ENCODE measurements around the gene TSPAN5. TPM values are rescaled to one million over a fixed set of nuclear protein-coding genes. Genes with fewer than 3 reads are reported as not detected.

The TSPAN5 gene
- total RNA-seq, 2 donors from 2014 or later = 7.9 to 48.5 TPM

DNA sequence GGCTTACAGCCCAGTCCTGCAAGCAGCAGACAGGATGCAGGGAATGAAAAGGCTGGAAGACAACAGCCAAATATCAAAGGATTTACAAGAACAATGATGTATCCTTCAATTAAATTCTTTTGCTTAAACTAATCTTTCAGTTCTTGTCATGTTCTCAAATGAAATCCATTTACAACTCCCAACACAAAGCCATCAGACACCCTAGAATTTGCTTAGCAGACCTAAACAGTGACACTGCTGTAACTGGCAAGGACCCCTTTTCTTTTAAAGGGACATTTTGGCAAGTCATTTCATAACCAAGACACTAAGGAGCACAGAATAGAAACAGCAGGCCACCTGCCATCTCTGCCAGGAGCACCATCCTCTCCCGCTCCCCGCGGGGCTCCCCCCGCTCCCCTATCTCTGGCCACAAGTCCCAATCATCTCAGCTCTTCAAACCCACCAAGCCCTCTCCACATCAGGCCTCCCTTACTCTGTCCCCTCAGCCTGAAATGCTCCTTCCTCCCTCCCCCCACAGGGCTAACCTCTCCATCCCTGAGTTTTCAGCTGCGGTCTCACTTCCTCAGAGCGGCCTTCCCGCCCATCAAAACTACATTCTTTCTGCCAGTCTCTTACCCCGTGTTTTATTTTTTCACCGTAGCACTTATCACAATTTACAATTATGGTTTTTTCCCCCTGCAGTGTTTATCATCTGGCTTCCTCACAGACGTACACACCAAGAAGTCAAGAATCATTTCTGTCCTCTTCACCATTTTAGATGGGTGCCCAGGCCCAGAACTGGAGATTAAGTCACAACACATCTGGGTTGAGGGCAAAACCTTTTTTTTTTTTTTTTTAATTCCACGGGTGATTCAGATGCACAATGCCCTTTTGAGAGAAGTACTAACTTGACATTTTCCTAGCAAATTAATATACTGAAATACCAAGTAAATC lies 45.8 kb downstream of the TSPAN5 start:
- no peak for DNase-seq (ENCODE audit: low spot score)
- H3K27me3 ChIP-seq (replicated peaks; ENCODE audit: insufficient read depth) = no peaks in the 10 kb centered on the region
- no peak for TF ChIP-seq POLR2A (IDR thresholded peaks at IDR 0.05)
- no peak for TF ChIP-seq CTCF (IDR thresholded peaks at IDR 0.05)
- TF ChIP-seq POLR2AphosphoS5 (IDR thresholded peaks at IDR 0.05) = no peak
- no peak overlapping the region for H3K4me3 ChIP-seq
- no peaks in the 10 kb centered on the region for H3K4me1 ChIP-seq (replicated peaks)
- no peaks in the 10 kb centered on the region for H3K9me3 ChIP-seq
- intact Hi-C loops (cut with DNase I) = no loop called here
- H3K27ac ChIP-seq = no peak overlapping the region
- WGBS = 65% methylated on average over 11 of the region's 11 CpGs
- no peaks in the 10 kb centered on the region for H3K36me3 ChIP-seq

GRCh38 chr4:98611677-98612317 lies 46.6 kb downstream of the TSPAN5 start:
- intact Hi-C loops (cut with DNase I) = no loop called here
- DNase-seq (ENCODE audit: low spot score) = no peak
- H3K27me3 ChIP-seq (replicated peaks; ENCODE audit: insufficient read depth) = no peaks in the 10 kb centered on the region
- H3K4me3 ChIP-seq = no peak overlapping the region
- WGBS = 74% methylated on average over 6 of the region's 6 CpGs
- H3K4me1 ChIP-seq (replicated peaks) = no peaks in the 10 kb centered on the region
- no peaks in the 10 kb centered on the region for H3K9me3 ChIP-seq
- no peaks in the 10 kb centered on the region for H3K36me3 ChIP-seq
- H3K27ac ChIP-seq = no peak overlapping the region
- TF ChIP-seq POLR2A (IDR thresholded peaks at IDR 0.05) = no peak
- no peak for TF ChIP-seq POLR2AphosphoS5 (IDR thresholded peaks at IDR 0.05)
- no peak for TF ChIP-seq CTCF (IDR thresholded peaks at IDR 0.05)

- H3K27me3 ChIP-seq (replicated peaks; ENCODE audit: insufficient read depth) = no peaks in the 10 kb centered on the region
- H3K36me3 ChIP-seq = no peaks in the 10 kb centered on the region
- intact Hi-C loops (cut with DNase I) = no loop called here
- no peaks in the 10 kb centered on the region for H3K9me3 ChIP-seq
- no peak for DNase-seq (ENCODE audit: low spot score)
- no peak overlapping the region for H3K27ac ChIP-seq
- WGBS = 58% methylated on average over 6 of the region's 6 CpGs
- no peak overlapping the region for H3K4me3 ChIP-seq
- TF ChIP-seq POLR2AphosphoS5 (IDR thresholded peaks at IDR 0.05) = no peak
- TF ChIP-seq POLR2A (IDR thresholded peaks at IDR 0.05) = no peak
- TF ChIP-seq CTCF (IDR thresholded peaks at IDR 0.05) = no peak
- no peaks in the 10 kb centered on the region for H3K4me1 ChIP-seq (replicated peaks)
Measured at GRCh38 chr4:98610926-98611676, 47.3 kb downstream of the TSPAN5 start.

DNA sequence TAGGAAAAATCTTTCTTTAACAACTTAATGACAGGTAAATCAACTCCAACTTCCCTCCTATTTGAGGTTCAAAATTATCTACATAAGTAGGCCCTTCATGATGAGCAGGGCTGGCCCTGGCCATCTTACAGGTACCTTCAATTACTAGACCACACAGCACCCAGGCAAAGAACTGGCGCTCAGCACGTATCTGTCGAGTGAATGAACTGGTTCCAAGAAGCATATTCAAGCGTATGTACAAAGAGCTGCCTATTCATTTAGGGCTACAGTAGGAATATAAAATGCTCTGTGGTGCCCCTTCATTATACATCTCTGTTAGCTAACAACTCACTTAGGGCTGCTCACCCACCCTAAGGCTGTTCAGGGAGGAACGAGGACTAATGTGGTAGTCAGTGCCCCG lies 48.0 kb downstream of the TSPAN5 start:
- no peak overlapping the region for H3K27ac ChIP-seq
- no peak for TF ChIP-seq CTCF (IDR thresholded peaks at IDR 0.05)
- TF ChIP-seq POLR2AphosphoS5 (IDR thresholded peaks at IDR 0.05) = no peak
- TF ChIP-seq POLR2A (IDR thresholded peaks at IDR 0.05) = no peak

More for the DNA sequence above, 48.0 kb downstream of the TSPAN5 start:
- WGBS = 59% methylated on average over 6 of the region's 6 CpGs
- DNase-seq (ENCODE audit: low spot score) = no peak
- H3K4me3 ChIP-seq = no peak overlapping the region
- no peaks in the 10 kb centered on the region for H3K4me1 ChIP-seq (replicated peaks)
- no peaks in the 10 kb centered on the region for H3K36me3 ChIP-seq
- intact Hi-C loops (cut with DNase I) = no loop called here
- H3K27me3 ChIP-seq (replicated peaks; ENCODE audit: insufficient read depth) = no peaks in the 10 kb centered on the region
- no peaks in the 10 kb centered on the region for H3K9me3 ChIP-seq

All from prostate gland (tissue), 2 donors.